ENCODE data around the gene EXOC3. TPM values are rescaled to one million over a fixed set of nuclear protein-coding genes. Genes with fewer than 3 reads are reported as not detected.
"Not testable (repeated sequence)": the region's sequence is repeated elsewhere in the genome, so short reads cannot be mapped to it uniquely, and the experiment has no call there.

Gene EXOC3
- total RNA-seq, 4 donors from 2014 or later, result 39.1 to 54.6 (median 42.8) TPM

- no peak overlapping the region for H3K4me3 ChIP-seq
- intact Hi-C loops (cut with DNase I), result no loop called here
- no peaks in the 10 kb centered on the region for H3K36me3 ChIP-seq
- no peaks in the 10 kb centered on the region for H3K9me3 ChIP-seq
- H3K27ac ChIP-seq, result no peak overlapping the region
- H3K4me1 ChIP-seq, result peaks cover 0 to 11% (median 0%) of the 10 kb centered on the region in 3 donors
- DNase-seq, result no peak
- peaks cover 0 to 67% (median 0%) of the 10 kb centered on the region in 4 donors for H3K27me3 ChIP-seq
- WGBS, 2 donors, result 13% methylated on average over 9 of the region's 23 CpGs; no CpG with 5 or more reads in 1 of the 2 donors
- TF ChIP-seq, protein P1, sequence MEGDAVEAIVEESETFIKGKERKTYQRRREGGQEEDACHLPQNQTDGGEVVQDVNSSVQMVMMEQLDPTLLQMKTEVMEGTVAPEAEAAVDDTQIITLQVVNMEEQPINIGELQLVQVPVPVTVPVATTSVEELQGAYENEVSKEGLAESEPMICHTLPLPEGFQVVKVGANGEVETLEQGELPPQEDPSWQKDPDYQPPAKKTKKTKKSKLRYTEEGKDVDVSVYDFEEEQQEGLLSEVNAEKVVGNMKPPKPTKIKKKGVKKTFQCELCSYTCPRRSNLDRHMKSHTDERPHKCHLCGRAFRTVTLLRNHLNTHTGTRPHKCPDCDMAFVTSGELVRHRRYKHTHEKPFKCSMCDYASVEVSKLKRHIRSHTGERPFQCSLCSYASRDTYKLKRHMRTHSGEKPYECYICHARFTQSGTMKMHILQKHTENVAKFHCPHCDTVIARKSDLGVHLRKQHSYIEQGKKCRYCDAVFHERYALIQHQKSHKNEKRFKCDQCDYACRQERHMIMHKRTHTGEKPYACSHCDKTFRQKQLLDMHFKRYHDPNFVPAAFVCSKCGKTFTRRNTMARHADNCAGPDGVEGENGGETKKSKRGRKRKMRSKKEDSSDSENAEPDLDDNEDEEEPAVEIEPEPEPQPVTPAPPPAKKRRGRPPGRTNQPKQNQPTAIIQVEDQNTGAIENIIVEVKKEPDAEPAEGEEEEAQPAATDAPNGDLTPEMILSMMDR (IDR thresholded peaks at IDR 0.05), result no peak
- no peak for TF ChIP-seq POLR2A (IDR thresholded peaks at IDR 0.05)
These were observed 43.0 kb downstream of the EXOC3 start for GRCh38 chr5:485946-486491.

GRCh38 chr5:486597-486996, 43.6 kb downstream of the EXOC3 start:
- H3K27me3 ChIP-seq, result peaks cover 0 to 67% (median 0%) of the 10 kb centered on the region in 4 donors
- intact Hi-C loops (cut with DNase I); H3K9me3 ChIP-seq; H3K36me3 ChIP-seq; H3K4me3 ChIP-seq; DNase-seq; H3K27ac ChIP-seq: not testable (repeated sequence)
- WGBS, 2 donors, result 94 to 98% methylated on average over 13 to 15 of the region's 22 CpGs
- H3K4me1 ChIP-seq, result peaks cover 0 to 11% (median 0%) of the 10 kb centered on the region in 3 donors

- Histone ChIP-seq H3K27ac (no peak overlapping the region), H3K4me3 (no peak overlapping the region), H3K36me3 (no peaks in the 10 kb centered on the region), H3K4me1 (peaks cover 0 to 11% (median 0%) of the 10 kb centered on the region in 3 donors), H3K9me3 (no peaks in the 10 kb centered on the region), H3K27me3 (peaks cover 0 to 66% (median 0%) of the 10 kb centered on the region in 4 donors)
- TF ChIP-seq, protein P1 (IDR thresholded peaks at IDR 0.05), result no peak
- no peak for TF ChIP-seq POLR2A (IDR thresholded peaks at IDR 0.05)
- intact Hi-C loops (cut with DNase I), result no loop called here
- no peak for DNase-seq
- WGBS, 2 donors, result 95% methylated on average over 14 of the region's 33 CpGs; no CpG with 5 or more reads in 1 of the 2 donors
These were observed 45.3 kb downstream of the EXOC3 start for GRCh38 chr5:488241-488640.

DNA sequence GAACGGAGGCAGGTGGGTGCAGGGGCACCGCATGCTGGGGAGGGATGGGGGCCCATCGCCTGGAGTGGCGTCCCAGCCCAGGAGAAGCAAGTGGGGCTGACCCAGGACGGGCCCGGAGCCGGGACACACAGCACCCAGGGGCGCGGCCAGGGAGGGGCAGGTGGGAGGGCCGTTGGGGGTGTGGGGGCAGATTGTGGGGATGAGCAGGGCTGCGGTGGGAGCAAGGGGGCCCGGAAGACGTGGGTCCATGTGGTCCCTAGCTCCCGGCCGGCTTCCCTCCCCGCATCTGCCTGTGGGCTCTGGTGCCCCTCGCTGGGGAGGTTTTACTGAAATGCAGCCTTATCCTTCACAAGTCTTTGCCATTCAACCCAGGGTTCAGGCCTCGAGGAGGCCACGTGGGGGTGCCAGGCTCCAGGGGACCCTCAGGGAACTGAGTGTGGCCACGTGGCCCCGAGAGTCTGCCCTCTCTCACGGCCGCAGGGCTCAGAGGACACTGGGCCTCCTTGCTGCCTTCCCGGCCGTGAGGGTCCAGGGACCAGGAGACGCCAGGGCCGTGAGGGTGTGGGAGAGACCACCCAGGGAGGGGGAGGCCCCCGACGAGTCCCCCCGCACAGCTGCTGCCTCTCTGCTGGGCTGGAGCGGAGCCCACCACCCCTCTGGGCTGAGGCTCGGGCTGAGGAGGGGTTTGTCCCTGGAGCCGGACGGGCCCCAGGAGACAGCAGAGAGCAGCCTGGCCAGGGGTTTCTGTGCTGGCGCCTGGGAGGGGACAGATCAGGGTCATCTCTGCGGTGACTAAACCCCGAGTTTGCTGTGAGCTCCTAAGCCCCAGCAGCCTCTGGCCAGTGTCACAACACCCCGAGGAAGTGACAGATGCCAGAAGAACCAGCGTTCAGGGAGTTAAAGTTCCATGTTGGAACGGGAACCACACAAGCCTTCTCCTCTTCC, 46.0 kb downstream of the EXOC3 start:
- DNase-seq, result no peak
- Histone ChIP-seq H3K4me3 (no peak overlapping the region), H3K4me1 (peaks cover 0 to 11% (median 0%) of the 10 kb centered on the region in 3 donors), H3K9me3 (no peaks in the 10 kb centered on the region), H3K27ac (no peak overlapping the region), H3K27me3 (peaks cover 0 to 67% (median 0%) of the 10 kb centered on the region in 4 donors), H3K36me3 (no peaks in the 10 kb centered on the region)
- intact Hi-C loops (cut with DNase I), result no loop called here
- WGBS, 2 donors, result 64 to 80% methylated on average over 1 to 18 of the region's 40 CpGs
- TF ChIP-seq, protein P1 (IDR thresholded peaks at IDR 0.05), result no peak
- TF ChIP-seq POLR2A (IDR thresholded peaks at IDR 0.05), result no peak

DNA sequence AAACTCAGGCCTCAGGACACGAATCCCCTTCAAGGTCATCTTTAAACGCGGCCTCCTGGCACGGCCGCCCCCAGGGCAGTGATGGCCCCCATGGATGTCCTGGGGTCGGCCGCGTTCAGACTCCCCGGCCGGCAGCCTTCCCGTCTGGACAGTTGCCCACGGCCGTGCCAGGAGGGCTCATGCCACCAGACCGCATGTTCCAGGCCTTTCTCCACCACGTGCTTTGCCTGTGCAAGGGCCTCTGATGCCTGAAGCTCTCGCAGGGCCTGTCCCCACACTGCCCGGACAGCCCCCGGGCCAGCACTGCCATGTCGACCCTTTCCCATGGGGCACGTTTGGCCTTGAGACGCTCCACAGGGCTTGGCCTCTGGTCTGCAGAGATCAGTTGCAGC, 46.7 kb downstream of the EXOC3 start:
- Histone ChIP-seq H3K27ac (no peak overlapping the region), H3K4me3 (no peak overlapping the region), H3K36me3 (no peaks in the 10 kb centered on the region), H3K4me1 (peaks cover 0 to 11% (median 0%) of the 10 kb centered on the region in 3 donors), H3K27me3 (peaks cover 0 to 68% (median 0%) of the 10 kb centered on the region in 4 donors), H3K9me3 (no peaks in the 10 kb centered on the region)
- TF ChIP-seq, protein P1 (IDR thresholded peaks at IDR 0.05), result no peak
- no peak for TF ChIP-seq POLR2A (IDR thresholded peaks at IDR 0.05)
- no peak for DNase-seq
- intact Hi-C loops (cut with DNase I), result no loop called here
- WGBS, 2 donors, result 56 to 74% methylated on average over 14 to 15 of the region's 21 CpGs
